Measurements from ENCODE around the gene PITPNC1. TPM values are rescaled to one million over a fixed set of nuclear protein-coding genes. Genes with fewer than 3 reads are reported as not detected.
"Not testable (repeated sequence)": the region's sequence is repeated elsewhere in the genome, so short reads cannot be mapped to it uniquely, and the experiment has no call there.

PITPNC1 gene
- total RNA-seq, 1 experiment from 2014 or later = 37.5 TPM

- no peak overlapping the region for H3K18ac ChIP-seq (ENCODE audit: insufficient read length, low read depth, low read length)
- H3K9ac ChIP-seq (ENCODE audit: extremely low read depth, insufficient read length, low read length) = no peak overlapping the region
- H4K91ac ChIP-seq (ENCODE audit: insufficient read length, low read depth, low read length) = no peak overlapping the region
- H3K56ac ChIP-seq (ENCODE audit: insufficient read length, low read depth, low read length) = no peak overlapping the region
- peak; percentile 26 for DNase-seq
- no peak overlapping the region for H3K23ac ChIP-seq (ENCODE audit: insufficient read length, low read depth, low read length)
- no peak overlapping the region for H3K4ac ChIP-seq (ENCODE audit: low read depth, low read length)
- H3K14ac ChIP-seq (ENCODE audit: insufficient read depth, low read length) = no peak overlapping the region
- Mint-ChIP-seq H3K9me3 (no peaks in the 10 kb centered on the region; a peak in 1 of 5 replicates), H3K27ac (peak overlapping the region in 1 of 3 experiments; percentile 31; a peak in 1 of 7 replicates), H3K36me3 (ENCODE audit: insufficient read depth in 1 of 3, low read depth in 3 of 3) (peaks cover 22 to 30% (median 27%) of the 10 kb centered on the region in 3 experiments; a peak in 6 of 7 replicates), H3K4me1 (peaks cover 3 to 5% of the 10 kb centered on the region in 2 experiments; a peak in 3 of 4 replicates), H3K4me3 (no peak overlapping the region), H3K27me3 (ENCODE audit: low read depth) (no peaks in the 10 kb centered on the region)
- H3K27me3 ChIP-seq (ENCODE audit: insufficient read depth, low read length) = no peaks in the 10 kb centered on the region
- H4K8ac ChIP-seq (replicated peaks; ENCODE audit: insufficient read length, low read depth, low read length) = no peak overlapping the region
- no peak overlapping the region for H2BK120ac ChIP-seq (ENCODE audit: low read depth, low read length, poor library complexity, severe bottlenecking)
- no peaks in the 10 kb centered on the region for H3K79me1 ChIP-seq (ENCODE audit: insufficient read depth, low read depth, low read length, poor library complexity, severe bottlenecking)
- no peaks in the 10 kb centered on the region for H3K9me3 ChIP-seq (ENCODE audit: control insufficient read depth, low read depth, low read length)
- no peak overlapping the region for H4K5ac ChIP-seq (ENCODE audit: insufficient read length, low read depth, low read length)
- H2BK20ac ChIP-seq (ENCODE audit: low read depth, low read length, poor library complexity, severe bottlenecking) = no peak overlapping the region
- no peak overlapping the region for H3T11ph ChIP-seq (ENCODE audit: low read length)
- no peak for TF ChIP-seq CTCF (conservative IDR thresholded peaks at IDR 0.05)
- no peaks in the 10 kb centered on the region for H3K79me2 ChIP-seq (ENCODE audit: insufficient read depth, low read length)
- no peaks in the 10 kb centered on the region; the same call in 1 of the 2 replicates for H3K4me1 ChIP-seq (ENCODE audit: insufficient read depth, low read length)
- no peak overlapping the region for H3K4me2 ChIP-seq (ENCODE audit: insufficient read depth, insufficient read length, low read length)
- no peak overlapping the region for H2AK5ac ChIP-seq (ENCODE audit: insufficient read length, low read length)
- no peaks in the 10 kb centered on the region for H4K20me1 ChIP-seq (ENCODE audit: control insufficient read depth, insufficient read depth, insufficient read length)
- no peak overlapping the region for H2BK12ac ChIP-seq (ENCODE audit: insufficient read length, low read depth, low read length)
- no peak overlapping the region for H2BK15ac ChIP-seq (ENCODE audit: low read depth, low read length)
- no peaks in the 10 kb centered on the region for H3K23me2 ChIP-seq (ENCODE audit: insufficient read length, low read depth, low read length, poor library complexity, severe bottlenecking)
- no peak overlapping the region for H2AFZ ChIP-seq (ENCODE audit: low read length)
- WGBS (ENCODE audit: extremely low coverage, insufficient read length, low lambda C conversion rate) = no CpG with 5 or more reads among the region's 12 CpGs
- no peak overlapping the region for H3K27ac ChIP-seq (ENCODE audit: insufficient read length, low read depth, low read length)
- H2BK5ac ChIP-seq (ENCODE audit: insufficient read length, low read length) = no peak overlapping the region
Observed at GRCh38 chr17:67336859-67337258, 40.2 kb upstream of the PITPNC1 start.

- H3K23me2 ChIP-seq (ENCODE audit: insufficient read length, low read depth, low read length, poor library complexity, severe bottlenecking); H3K27ac ChIP-seq (ENCODE audit: insufficient read length, low read depth, low read length); H3K4me1 ChIP-seq (ENCODE audit: insufficient read depth, low read length); H3K27me3 ChIP-seq (ENCODE audit: insufficient read depth, low read length); H3K9me3 ChIP-seq (ENCODE audit: control insufficient read depth, low read depth, low read length); H3K79me2 ChIP-seq (ENCODE audit: insufficient read depth, low read length); H3K18ac ChIP-seq (ENCODE audit: insufficient read length, low read depth, low read length); H2BK15ac ChIP-seq (ENCODE audit: low read depth, low read length); H3K14ac ChIP-seq (ENCODE audit: insufficient read depth, low read length); H2AFZ ChIP-seq (ENCODE audit: low read length); H3K4me3 Mint-ChIP-seq; H2BK120ac ChIP-seq (ENCODE audit: low read depth, low read length, poor library complexity, severe bottlenecking); H2BK20ac ChIP-seq (ENCODE audit: low read depth, low read length, poor library complexity, severe bottlenecking); H4K5ac ChIP-seq (ENCODE audit: insufficient read length, low read depth, low read length); H3K27me3 Mint-ChIP-seq (ENCODE audit: low read depth); H3K9ac ChIP-seq (ENCODE audit: extremely low read depth, insufficient read length, low read length); H2BK5ac ChIP-seq (ENCODE audit: insufficient read length, low read length); H4K8ac ChIP-seq (replicated peaks; ENCODE audit: insufficient read length, low read depth, low read length); H3K79me1 ChIP-seq (ENCODE audit: insufficient read depth, low read depth, low read length, poor library complexity, severe bottlenecking); H3K56ac ChIP-seq (ENCODE audit: insufficient read length, low read depth, low read length); H3K4me1 Mint-ChIP-seq; H3K23ac ChIP-seq (ENCODE audit: insufficient read length, low read depth, low read length); H2AK5ac ChIP-seq (ENCODE audit: insufficient read length, low read length); DNase-seq; H4K91ac ChIP-seq (ENCODE audit: insufficient read length, low read depth, low read length); H3T11ph ChIP-seq (ENCODE audit: low read length); H3K4me2 ChIP-seq (ENCODE audit: insufficient read depth, insufficient read length, low read length); H3K9me3 Mint-ChIP-seq; H2BK12ac ChIP-seq (ENCODE audit: insufficient read length, low read depth, low read length); H4K20me1 ChIP-seq (ENCODE audit: control insufficient read depth, insufficient read depth, insufficient read length); H3K4ac ChIP-seq (ENCODE audit: low read depth, low read length): not testable (repeated sequence)
- no CpG with 5 or more reads among the region's 7 CpGs for WGBS (ENCODE audit: extremely low coverage, insufficient read length, low lambda C conversion rate)
- Mint-ChIP-seq H3K36me3 (ENCODE audit: insufficient read depth in 1 of 3, low read depth in 3 of 3) (peaks cover 26 to 43% (median 40%) of the 10 kb centered on the region in 3 experiments; a peak in 6 of 7 replicates), H3K27ac (peak overlapping the region in 1 of 3 experiments; percentile 37; a peak in 1 of 7 replicates)
Observed at GRCh38 chr17:67338353-67338752, 38.7 kb upstream of the PITPNC1 start.

Data from H9 (cell line).